GM18511 (cell line): ENCODE measurements around the gene KCNAB3.

ENCODE experiments used
- ATAC-seq: cut with Tn5 transposase; IDR thresholded peaks from one replicate; pipeline ENCODE4 v1.9.1; 2021; ENCODE audit warnings: mild to moderate bottlenecking, moderate library complexity; ENCODE audit not compliant: unreplicated experiment

KCNAB3 gene

DNA sequence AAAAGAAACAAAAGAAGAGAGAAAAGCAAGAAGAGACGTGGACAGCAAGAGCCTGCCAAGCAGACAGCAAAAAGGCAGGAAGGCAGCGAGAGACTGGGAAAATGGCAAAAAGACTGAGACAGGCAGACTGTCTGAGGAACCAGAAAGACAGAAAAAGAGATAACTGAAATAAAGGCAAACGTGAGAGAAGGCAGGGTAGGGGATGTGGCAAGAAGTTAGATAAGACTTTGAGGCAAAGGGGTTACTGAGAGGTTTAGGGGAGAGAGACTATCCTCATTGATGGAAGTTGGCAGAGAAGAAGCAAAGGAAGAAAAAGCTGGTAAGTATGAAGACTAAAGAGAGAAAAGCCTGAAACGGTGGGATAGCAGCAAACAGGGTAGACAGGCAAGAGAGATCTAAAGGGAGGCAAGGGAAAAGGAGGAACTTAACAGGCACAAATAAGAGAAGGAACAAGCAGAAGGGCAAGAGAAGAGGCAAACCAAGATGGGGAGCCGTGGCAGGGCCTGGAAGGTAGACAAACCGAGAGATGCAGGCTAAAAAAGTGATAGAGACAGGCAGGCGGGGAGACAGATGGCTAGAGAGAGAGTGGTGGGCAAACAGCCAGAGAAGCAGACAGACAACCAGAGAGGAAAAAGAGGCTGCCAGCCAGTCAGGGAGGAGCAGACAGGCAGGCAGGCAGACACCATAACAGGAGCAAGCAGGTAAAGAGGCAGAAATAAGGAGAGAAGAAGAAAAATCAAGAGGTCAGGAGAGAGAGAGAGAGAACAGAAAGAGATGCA is 48.2 kb downstream of the KCNAB3 start:
- ATAC-seq: no peak

DNA sequence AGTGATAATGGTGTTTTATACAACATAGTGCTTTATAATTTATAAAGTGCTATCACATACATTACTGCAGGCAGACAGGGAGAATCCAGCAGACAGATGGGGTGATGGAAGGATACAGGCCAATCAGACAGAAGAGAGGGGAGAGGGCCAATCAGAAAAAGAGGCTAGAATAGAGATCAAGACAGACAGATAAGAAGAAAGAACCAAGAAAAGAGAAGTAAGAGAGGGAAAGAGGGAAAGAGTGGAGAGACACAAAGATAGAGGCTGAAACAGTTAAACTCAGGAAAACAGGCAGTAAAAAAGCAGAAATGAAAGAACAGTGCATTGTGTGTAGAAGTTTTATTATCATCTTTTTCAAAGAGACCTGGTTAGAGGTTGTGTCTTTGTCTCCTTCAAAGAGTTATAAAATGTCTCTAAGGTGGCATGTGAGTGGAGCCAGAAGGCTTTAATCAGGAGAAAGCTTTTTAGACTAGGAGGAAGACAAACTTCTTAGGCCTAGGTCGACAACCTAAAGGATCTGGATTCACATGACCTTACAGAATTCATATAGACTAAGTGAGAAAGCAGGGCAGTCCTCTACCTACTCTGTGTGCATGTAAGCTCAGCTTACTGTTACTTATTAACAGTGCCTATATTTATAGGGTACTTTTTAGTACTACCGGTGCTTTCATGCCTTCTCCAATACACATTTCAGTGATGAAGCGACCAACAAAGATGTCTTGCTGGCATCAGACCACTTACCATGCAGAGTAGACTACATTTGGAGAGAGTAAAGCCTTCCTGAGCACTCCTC is 49.4 kb downstream of the KCNAB3 start:
- no peak for ATAC-seq

GRCh38 chr17:7878234-7878633 is 51.4 kb downstream of the KCNAB3 start:
- no peak for ATAC-seq

- ATAC-seq: no peak
Observed at GRCh38 chr17:7875804-7876370, 53.8 kb downstream of the KCNAB3 start.

GRCh38 chr17:7873051-7873450 is 56.6 kb downstream of the KCNAB3 start:
- ATAC-seq: no peak
